A673 (cell line): ENCODE measurements around the gene IL37.

ENCODE experiments used
- CTCF ChIP-seq: fragments of 300-800, 200-600 bp; sonication (generic); conservative IDR thresholded peaks from 2 replicates; pipeline ENCODE4 v1.5.1; 2017; ENCODE audit warnings: low read depth, mild to moderate bottlenecking, antibody characterized with exemption, low read length, moderate library complexity, mixed read lengths
- EZH2 ChIP-seq: fragments of 200-600 bp; sonication (generic); IDR thresholded peaks from 2 replicates; pipeline ENCODE4 v1.6.1; 2017; ENCODE audit warnings: borderline replicate concordance, low read depth, mild to moderate bottlenecking, mixed read lengths, antibody characterized with exemption, low read length; ENCODE audit not compliant: poor library complexity, severe bottlenecking

GRCh38 chr2:112921982-112922381 lies 11.0 kb downstream of the IL37 start:
- no peak for TF ChIP-seq CTCF
- no peak for TF ChIP-seq EZH2
